K562 (cell line): Measurements from ENCODE around the gene ZNF768. TPM values are rescaled to one million over a fixed set of nuclear protein-coding genes. Genes with fewer than 3 reads are reported as not detected.
A peak's percentile ranks its signal among the peaks of the same experiment; 100 is the strongest.

Source experiments
- BRD4 ChIP-seq: fragments of 200-600 bp; sonication (generic); IDR thresholded peaks from 2 replicates; pipeline ENCODE4 v1.6.1; 2017; ENCODE audit warnings: inconsistent platforms
- ETV6 ChIP-seq, 3 experiments: fragments of 150-350 bp in 1 of 3; sonication (generic) in 1 of 3; formaldehyde crosslinking in 1 of 3; IDR thresholded peaks; 2 replicates each; pipeline versions ENCODE4 v1.6.1 to v1.8.0; 2014 to 2022; ENCODE audit warnings: borderline replicate concordance in 2 of 3, low read depth in 2 of 3, antibody characterized with exemption in 1 of 3, low read length in 1 of 3, mild to moderate bottlenecking in 1 of 3, missing genetic modification reagents in 1 of 3
- MED1 ChIP-seq: sonication (generic); formaldehyde crosslinking; IDR thresholded peaks from 2 replicates; pipeline ENCODE4 v1.8.1; 2023; ENCODE audit warnings: missing genetic modification reagents, borderline replicate concordance
- NKRF ChIP-seq: fragments of 450-650 bp; IDR thresholded peaks from 2 replicates; pipeline ENCODE4 v1.6.1; 2016; ENCODE audit warnings: borderline replicate concordance
- PHB2 ChIP-seq: fragments of 450-650 bp; IDR thresholded peaks from 2 replicates; pipeline ENCODE4 v1.6.1; 2017; ENCODE audit warnings: low read depth
- REST ChIP-seq, 2 experiments: fragments of 450-650 bp; formaldehyde crosslinking in 1 of 2; IDR thresholded peaks; 2 replicates each; pipeline versions ENCODE4 v1.4.0 to v1.6.1; 2014 to 2020; ENCODE audit warnings: mild to moderate bottlenecking in 2 of 2, borderline replicate concordance in 1 of 2, low read depth in 1 of 2
- TFAM ChIP-seq: fragments of 250-450 bp; sonication (Bioruptor Pico); conservative IDR thresholded peaks from 2 replicates; pipeline ENCODE4 v1.5.0; 2021; ENCODE audit warnings: mild to moderate bottlenecking, moderate library complexity
- UBTF ChIP-seq, 2 experiments: IDR thresholded peaks; 2 replicates each; pipeline ENCODE4 v1.6.1; 2012; ENCODE audit warnings: improper control_type of control experiment in 2 of 2, low read depth in 2 of 2, low read length in 2 of 2, borderline replicate concordance in 1 of 2
- ZHX1 ChIP-seq: fragments of 150-350 bp; conservative IDR thresholded peaks from 2 replicates; pipeline ENCODE4 v1.6.1; 2014; ENCODE audit warnings: low read length
- polyA plus RNA-seq, 8 experiments: library from polyadenylated mRNA; depleted of rRNA in 4 of 8; stranded (reverse) in 5 of 8; unstranded in 3 of 8; fragments of >200 nt; fragmentation: Nextera tagmentation in 2 of 8; fragmentation: Illumina TruSeq in 1 of 8; extraction: Ambion mirVana in 2 of 8; extraction: Trizol in 1 of 8; gene quantifications; 2 replicates each; pipeline versions ENCODE4 v1.2.1 to v1.2.3, GENCODE V29; 2011 to 2014; ENCODE audit warnings: inconsistent platforms in 1 of 8, missing spikeins in 1 of 8
- total RNA-seq, 7 experiments: library from RNA; depleted of rRNA in 6 of 7; stranded (reverse); fragments of >200 nt in 6 of 7; fragmentation: Illumina TruSeq in 2 of 7; extraction: Trizol in 2 of 7; gene quantifications; 2 replicates each; pipeline versions ENCODE4 v1.2.1 to v1.2.3, GENCODE V29; 2011 to 2021; ENCODE audit warnings: low replicate concordance in 1 of 7

ZNF768 gene
- total and polyA plus RNA-seq, 9 of the 15 experiments (the other 6 are each of a cell fraction or from before 2014, with no cell fraction given): 0.13 to 50.7 (median 26.9) TPM

- TF ChIP-seq NKRF (no peak; the same call in 1 of the 2 replicates), ETV6 (IDR thresholded peaks at IDR 0.05; ENCODE audit: borderline replicate concordance in 1 of 2, low read depth in 2 of 2, low read length in 1 of 2) (no peak), ETV6 (CRISPR knock-in tag; IDR thresholded peaks at IDR 0.05; ENCODE audit: borderline replicate concordance) (no peak), MED1 (CRISPR knock-in tag) (no peak), REST (IDR thresholded peaks at IDR 0.05; ENCODE audit: borderline replicate concordance) (no peak), REST (CRISPR knock-in tag; IDR thresholded peaks at IDR 0.05; ENCODE audit: low read depth) (peak; percentile 75; the same call in 1 of the 2 replicates), UBTF (IDR thresholded peaks at IDR 0.05; ENCODE audit: borderline replicate concordance in 1 of 2, low read depth in 2 of 2, low read length in 2 of 2) (peak; percentile 73 to 80; a peak in 2 of 4 replicates), PHB2 (no peak), BRD4 (peak; percentile 51; the same call in 1 of the 2 replicates), TFAM (CRISPR knock-in tag) (no peak), ZHX1 (peak; percentile 55)
Measured at GRCh38 chr16:30571445-30572322, 45.3 kb upstream of the ZNF768 start, which contains the start of gene ZNF688 (continued).
